GM18907 (cell line): Measurements from ENCODE around the gene MST1.
A peak's percentile ranks its signal among the peaks of the same experiment; 100 is the strongest.

Experiments
- ATAC-seq: cut with Tn5 transposase; IDR thresholded peaks from one replicate; pipeline ENCODE4 v1.9.1; 2021; ENCODE audit warnings: mild to moderate bottlenecking, moderate library complexity; ENCODE audit not compliant: unreplicated experiment

Gene MST1

GRCh38 chr3:49680493-49681231 lies 8.6 kb downstream of the MST1 start:
- no peak for ATAC-seq

GRCh38 chr3:49675912-49676311 lies 13.4 kb downstream of the MST1 start:
- no peak for ATAC-seq

- ATAC-seq = peak; percentile 21
Observed at GRCh38 chr3:49674497-49674983, 14.7 kb downstream of the MST1 start.

GRCh38 chr3:49673715-49674496 lies 15.4 kb downstream of the MST1 start, which contains the start of gene APEH:
Gene APEH, plus strand, starts transcription at chr3:49674351. Its CDS starts 51 bp downstream, at chr3:49674402.
- ATAC-seq = peak; percentile 82

GRCh38 chr3:49673121-49673714 lies 16.1 kb downstream of the MST1 start:
- peak; percentile 3 for ATAC-seq

- ATAC-seq = no peak
Observed at GRCh38 chr3:49671291-49672288, 17.7 kb downstream of the MST1 start.

- no peak for ATAC-seq
Observed at GRCh38 chr3:49670940-49671290, 18.4 kb downstream of the MST1 start.

- ATAC-seq = no peak
Observed at GRCh38 chr3:49669352-49669751, 19.9 kb downstream of the MST1 start.

GRCh38 chr3:49668861-49669260 lies 20.4 kb downstream of the MST1 start:
- ATAC-seq = no peak

- ATAC-seq = no peak
Observed at GRCh38 chr3:49668414-49668797, 20.9 kb downstream of the MST1 start.

- no peak for ATAC-seq
Observed at GRCh38 chr3:49667701-49668413, 21.4 kb downstream of the MST1 start.

GRCh38 chr3:49666592-49666991 lies 22.7 kb downstream of the MST1 start:
- no peak for ATAC-seq

- ATAC-seq = no peak
Observed at GRCh38 chr3:49665822-49666519, 23.3 kb downstream of the MST1 start.

- no peak for ATAC-seq
Observed at GRCh38 chr3:49664300-49664699, 25.0 kb downstream of the MST1 start.

- no peak for ATAC-seq
Observed at GRCh38 chr3:49663831-49664230, 25.4 kb downstream of the MST1 start.

GRCh38 chr3:49662720-49663413 lies 26.4 kb downstream of the MST1 start:
- ATAC-seq = no peak

- ATAC-seq = no peak
Observed at GRCh38 chr3:49662021-49662420, 27.3 kb downstream of the MST1 start.

GRCh38 chr3:49661281-49661680 lies 28.0 kb downstream of the MST1 start:
- no peak for ATAC-seq

GRCh38 chr3:49659756-49660155 lies 29.5 kb downstream of the MST1 start:
- no peak for ATAC-seq
